ENCODE results near the gene XYLT1. TPM values are rescaled to one million over a fixed set of nuclear protein-coding genes. Genes with fewer than 3 reads are reported as not detected.

The XYLT1 gene
- total RNA-seq, 1 donor from 2014 or later, result 0.23 TPM

DNA sequence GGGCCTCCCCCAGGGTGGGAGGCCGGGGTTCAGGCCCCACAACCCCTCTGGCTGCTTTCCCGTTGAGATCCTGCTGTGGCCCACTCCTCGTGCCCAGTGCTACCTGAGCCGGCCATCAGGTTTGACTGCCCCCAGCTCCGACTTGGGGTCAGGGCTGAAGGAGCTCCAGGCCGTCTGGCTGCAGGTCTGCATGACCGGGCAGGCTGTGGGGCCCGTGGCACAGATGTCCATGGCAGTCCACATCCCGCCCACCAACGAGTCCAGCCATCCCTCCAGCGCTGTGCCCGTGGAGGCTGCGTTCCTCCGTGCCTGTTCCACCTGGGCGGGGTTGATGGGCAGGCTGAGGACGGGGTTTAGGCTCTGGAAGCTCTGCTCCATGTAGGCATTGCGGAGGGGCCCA, 362.2 kb downstream of the XYLT1 start:
- TF ChIP-seq, protein P1, sequence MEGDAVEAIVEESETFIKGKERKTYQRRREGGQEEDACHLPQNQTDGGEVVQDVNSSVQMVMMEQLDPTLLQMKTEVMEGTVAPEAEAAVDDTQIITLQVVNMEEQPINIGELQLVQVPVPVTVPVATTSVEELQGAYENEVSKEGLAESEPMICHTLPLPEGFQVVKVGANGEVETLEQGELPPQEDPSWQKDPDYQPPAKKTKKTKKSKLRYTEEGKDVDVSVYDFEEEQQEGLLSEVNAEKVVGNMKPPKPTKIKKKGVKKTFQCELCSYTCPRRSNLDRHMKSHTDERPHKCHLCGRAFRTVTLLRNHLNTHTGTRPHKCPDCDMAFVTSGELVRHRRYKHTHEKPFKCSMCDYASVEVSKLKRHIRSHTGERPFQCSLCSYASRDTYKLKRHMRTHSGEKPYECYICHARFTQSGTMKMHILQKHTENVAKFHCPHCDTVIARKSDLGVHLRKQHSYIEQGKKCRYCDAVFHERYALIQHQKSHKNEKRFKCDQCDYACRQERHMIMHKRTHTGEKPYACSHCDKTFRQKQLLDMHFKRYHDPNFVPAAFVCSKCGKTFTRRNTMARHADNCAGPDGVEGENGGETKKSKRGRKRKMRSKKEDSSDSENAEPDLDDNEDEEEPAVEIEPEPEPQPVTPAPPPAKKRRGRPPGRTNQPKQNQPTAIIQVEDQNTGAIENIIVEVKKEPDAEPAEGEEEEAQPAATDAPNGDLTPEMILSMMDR (conservative IDR thresholded peaks at IDR 0.05; ENCODE audit: low read depth, low read length), result no peak
- no peak overlapping the region for H3K4me3 ChIP-seq (ENCODE audit: low read depth, low read length)
- DNase-seq (ENCODE audit: low read depth), result no peak

DNA sequence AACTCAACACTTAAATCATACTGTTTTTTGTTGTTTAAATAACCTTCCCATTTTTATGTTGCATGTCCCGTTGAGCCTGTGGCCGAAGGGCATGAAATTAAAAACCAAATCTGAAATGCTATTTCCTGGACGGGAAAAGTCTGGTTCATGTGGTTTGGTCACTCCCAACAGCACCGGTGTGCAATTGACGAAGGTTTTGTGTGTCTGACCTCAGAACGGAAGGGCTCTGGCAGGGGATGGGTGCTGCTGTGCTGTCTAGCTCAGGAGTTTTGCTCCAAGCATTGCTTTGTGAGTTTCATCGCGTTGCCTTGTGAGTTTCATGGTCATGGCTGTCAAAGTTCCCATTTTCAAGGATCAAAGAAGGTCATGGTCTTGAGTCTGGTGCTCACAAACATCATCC, 363.3 kb downstream of the XYLT1 start:
- TF ChIP-seq, protein P1 (conservative IDR thresholded peaks at IDR 0.05; ENCODE audit: low read depth, low read length), result no peak
- no peak for DNase-seq (ENCODE audit: low read depth)
- no peak overlapping the region for H3K4me3 ChIP-seq (ENCODE audit: low read depth, low read length)

DNA sequence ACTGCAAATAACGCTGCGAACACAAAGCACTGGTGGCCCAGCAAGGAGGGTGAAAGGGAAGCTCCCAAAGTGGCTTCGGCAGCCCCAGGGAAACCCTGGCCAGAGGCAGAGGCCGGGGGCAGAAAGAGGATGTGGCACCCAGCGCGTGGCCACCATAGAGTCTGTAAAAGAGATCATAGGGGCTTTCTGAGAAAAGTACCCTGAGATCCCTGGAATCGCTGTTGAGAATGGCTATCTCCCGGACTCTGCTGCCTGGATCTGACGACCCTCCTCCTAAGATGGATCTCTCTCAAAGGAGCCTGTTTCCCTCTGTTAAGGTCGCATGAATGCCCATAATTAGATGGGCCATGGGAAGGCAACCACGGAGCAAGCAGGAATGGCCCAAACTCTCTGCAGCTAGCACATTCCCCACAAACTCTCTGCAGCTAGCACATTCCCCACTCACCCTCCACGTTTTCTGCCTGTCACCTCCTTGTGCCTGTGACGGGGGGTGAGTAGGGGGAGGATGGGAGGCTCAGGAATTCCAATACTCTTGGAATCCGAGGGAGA, 364.4 kb downstream of the XYLT1 start:
- DNase-seq (ENCODE audit: low read depth), result no peak
- TF ChIP-seq, protein P1 (conservative IDR thresholded peaks at IDR 0.05; ENCODE audit: low read depth, low read length), result no peak

DNA sequence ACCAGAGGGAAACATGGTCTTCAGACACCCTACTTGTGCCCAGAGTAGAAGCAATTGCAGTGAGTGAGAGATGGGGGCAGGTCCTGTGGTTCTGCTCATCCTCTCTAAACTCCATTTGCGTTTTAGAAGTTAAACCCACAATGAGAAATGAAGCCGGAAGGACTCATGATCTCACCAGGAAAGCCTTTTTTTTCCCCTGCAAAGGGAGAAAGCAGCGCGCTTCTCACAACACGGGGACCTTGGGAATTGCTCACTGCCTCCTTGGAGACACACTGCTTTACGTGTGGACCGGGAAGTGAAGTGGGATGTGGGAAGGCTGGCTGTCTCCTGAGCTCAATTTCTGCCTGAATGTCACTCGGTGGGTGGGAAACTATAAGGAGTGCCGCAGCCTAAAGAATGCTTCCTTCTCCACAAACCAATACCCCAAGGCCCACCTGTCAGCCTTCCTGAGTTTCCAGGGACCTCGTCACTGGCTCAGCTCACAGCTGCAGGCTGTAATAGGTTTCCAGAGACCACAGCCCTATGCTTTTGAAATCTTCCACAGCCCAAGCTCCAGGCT, 365.4 kb downstream of the XYLT1 start:
- DNase-seq (ENCODE audit: low read depth), result no peak
- TF ChIP-seq, protein P1 (conservative IDR thresholded peaks at IDR 0.05; ENCODE audit: low read depth, low read length), result no peak
- no peak overlapping the region for H3K4me3 ChIP-seq (ENCODE audit: low read depth, low read length)

More for the DNA sequence above, 364.4 kb downstream of the XYLT1 start:
- H3K4me3 ChIP-seq (ENCODE audit: low read depth, low read length), result no peak overlapping the region

DNA sequence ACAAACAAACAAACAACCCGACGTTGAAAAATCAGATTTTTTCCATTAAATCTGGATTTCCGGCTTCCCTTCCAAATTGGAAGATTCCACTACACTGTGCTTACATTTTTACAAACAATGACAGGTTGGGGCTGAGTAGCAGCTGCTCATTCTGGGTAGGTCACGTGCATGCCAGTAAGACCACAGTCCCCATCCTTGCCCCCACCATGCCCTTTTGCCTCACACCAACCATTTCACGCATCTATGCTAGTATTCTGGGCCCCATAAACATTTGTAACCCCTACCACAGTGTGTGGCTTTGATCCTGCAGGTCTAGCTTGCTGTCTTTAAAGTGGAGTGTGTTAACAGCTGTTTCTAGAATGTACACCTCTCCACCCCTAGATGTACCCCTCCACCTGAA, 366.1 kb downstream of the XYLT1 start:
- TF ChIP-seq, protein P1 (conservative IDR thresholded peaks at IDR 0.05; ENCODE audit: low read depth, low read length), result no peak
- no peak for DNase-seq (ENCODE audit: low read depth)
- no peak overlapping the region for H3K4me3 ChIP-seq (ENCODE audit: low read depth, low read length)

DNA sequence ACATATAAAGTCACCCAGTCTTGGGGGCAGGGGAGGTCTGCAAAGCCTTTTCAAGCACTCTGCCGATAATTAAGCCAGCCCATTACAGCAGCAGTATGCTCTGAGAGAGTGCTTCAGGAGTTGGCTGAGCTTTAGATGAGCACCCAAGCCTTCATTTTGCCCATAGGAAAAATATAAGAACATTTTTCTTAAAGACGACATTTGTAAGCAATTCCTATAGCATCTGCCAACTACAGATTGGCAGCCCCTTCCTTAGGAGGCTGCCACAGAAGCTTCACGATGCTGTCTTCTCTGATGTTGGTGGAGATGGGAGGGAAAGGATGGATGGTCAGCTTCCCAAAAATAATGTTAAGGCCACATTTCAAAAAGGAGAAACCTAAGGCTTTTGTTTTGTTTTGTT, 367.5 kb downstream of the XYLT1 start:
- no peak overlapping the region for H3K4me3 ChIP-seq (ENCODE audit: low read depth, low read length)
- DNase-seq (ENCODE audit: low read depth), result no peak
- TF ChIP-seq, protein P1 (conservative IDR thresholded peaks at IDR 0.05; ENCODE audit: low read depth, low read length), result no peak

DNA sequence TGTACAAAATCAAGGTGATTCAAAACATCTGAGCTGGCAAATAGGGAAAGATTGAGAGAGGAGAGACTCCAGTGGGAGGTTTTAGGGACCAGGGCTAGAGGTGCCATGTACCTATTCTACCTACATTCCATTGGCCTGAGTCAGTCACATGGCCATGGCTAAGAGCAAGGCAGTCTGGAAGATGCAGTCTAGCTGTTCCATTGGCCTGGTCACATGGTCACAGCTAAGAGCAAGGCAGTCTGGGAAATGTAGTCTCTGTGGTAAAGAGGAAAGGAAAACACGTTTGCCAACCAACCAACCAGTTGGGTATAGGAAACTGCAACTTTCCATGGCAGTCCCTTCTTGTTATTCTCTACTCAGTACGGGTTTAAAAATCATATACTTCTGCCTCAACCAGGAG, 369.1 kb downstream of the XYLT1 start:
- TF ChIP-seq, protein P1 (conservative IDR thresholded peaks at IDR 0.05; ENCODE audit: low read depth, low read length), result no peak
- no peak for DNase-seq (ENCODE audit: low read depth)
- no peak overlapping the region for H3K4me3 ChIP-seq (ENCODE audit: low read depth, low read length)
